ENCODE measurements around the gene KLK12. TPM values are rescaled to one million over a fixed set of nuclear protein-coding genes. Genes with fewer than 3 reads are reported as not detected.
"Not testable (repeated sequence)": the region's sequence is repeated elsewhere in the genome, so short reads cannot be mapped to it uniquely, and the experiment has no call there.

Gene KLK12
- polyA plus RNA-seq, 4 donors: 1.4 to 10.6 (median 2.7) TPM; not detected in 1

DNA sequence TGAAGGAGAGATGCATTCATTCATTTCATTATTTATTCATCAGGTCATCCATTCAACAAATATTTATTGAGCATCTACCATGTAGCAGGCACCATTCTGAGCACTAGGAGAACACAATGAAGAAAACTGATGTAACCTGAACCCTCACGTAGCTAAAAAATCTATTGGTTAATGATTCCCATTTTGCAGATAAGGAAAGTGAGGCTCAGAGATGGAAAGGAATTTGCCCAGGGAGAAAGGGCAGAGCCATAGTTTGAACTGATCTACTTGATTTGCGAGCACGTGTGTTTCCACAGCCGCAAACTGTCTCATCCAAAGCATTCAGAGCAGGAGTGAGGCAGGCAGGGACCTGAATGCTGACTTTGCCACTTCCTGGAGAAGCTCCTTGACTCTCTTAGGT is 36.1 kb downstream of the KLK12 start:
- H3K27me3 ChIP-seq (ENCODE audit: control insufficient read depth in 3 of 3, insufficient read depth in 3 of 3, low read length in 3 of 3): peaks cover 0 to 11% (median 9%) of the 10 kb centered on the region in 3 donors
- no peak for FAIRE-seq
- H3K9me3 ChIP-seq (ENCODE audit: control insufficient read depth in 2 of 2, insufficient read depth in 1 of 2, low read depth in 1 of 2, low read length in 1 of 2): peaks cover 0 to 3% of the 10 kb centered on the region in 2 donors
- no peaks in the 10 kb centered on the region for H3K36me3 ChIP-seq (ENCODE audit: control insufficient read depth in 3 of 3, insufficient read depth in 2 of 3, low read depth in 1 of 3, low read length in 3 of 3)
- H3K27ac ChIP-seq (ENCODE audit: low read depth in 1 of 3, low read length in 2 of 3): no peak overlapping the region
- H3K4me1 ChIP-seq (ENCODE audit: control insufficient read depth in 3 of 3, insufficient read depth in 2 of 3, low read depth in 1 of 3, low read length in 2 of 3): no peaks in the 10 kb centered on the region
- DNase-seq: no peak
- H3K4me3 ChIP-seq (ENCODE audit: low read depth in 1 of 3, low read length in 3 of 3): no peak overlapping the region
- 30 to 67% (median 49%) methylated on average over 4 of the region's 4 CpGs for WGBS, 3 donors

DNA sequence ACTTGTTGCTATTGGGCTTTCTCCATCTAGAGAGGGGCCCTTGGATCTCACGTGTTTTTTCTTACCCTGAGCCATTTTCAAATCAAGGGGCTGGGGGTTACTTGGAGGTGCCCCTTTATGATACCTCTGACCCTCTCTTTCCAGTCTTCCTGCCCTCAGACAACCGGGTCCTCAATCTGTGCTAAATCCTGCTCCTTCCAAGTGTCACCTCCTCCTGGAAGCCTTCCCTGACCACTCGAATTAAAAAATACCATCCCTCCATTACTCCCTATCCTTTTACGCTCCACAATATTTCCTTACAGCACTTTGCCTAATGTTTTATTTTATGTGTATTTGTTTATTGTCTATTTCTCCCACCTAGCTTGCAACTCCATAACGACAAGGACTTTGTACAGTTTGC is 36.7 kb downstream of the KLK12 start:
- FAIRE-seq (no peak), DNase-seq (no peak)
- Histone ChIP-seq H3K4me3 (ENCODE audit: low read depth in 1 of 3, low read length in 3 of 3) (no peak overlapping the region), H3K9me3 (ENCODE audit: control insufficient read depth in 2 of 2, insufficient read depth in 1 of 2, low read depth in 1 of 2, low read length in 1 of 2) (peaks cover 0 to 3% of the 10 kb centered on the region in 2 donors), H3K27ac (ENCODE audit: low read depth in 1 of 3, low read length in 2 of 3) (no peak overlapping the region), H3K4me1 (ENCODE audit: control insufficient read depth in 3 of 3, insufficient read depth in 2 of 3, low read depth in 1 of 3, low read length in 2 of 3) (no peaks in the 10 kb centered on the region), H3K27me3 (ENCODE audit: control insufficient read depth in 3 of 3, insufficient read depth in 3 of 3, low read length in 3 of 3) (peaks cover 0 to 11% (median 9%) of the 10 kb centered on the region in 3 donors), H3K36me3 (ENCODE audit: control insufficient read depth in 3 of 3, insufficient read depth in 2 of 3, low read depth in 1 of 3, low read length in 3 of 3) (no peaks in the 10 kb centered on the region)
- whole genome bisulfite sequencing, 3 donors: 58 to 65% (median 60%) methylated on average over 5 of the region's 5 CpGs

DNA sequence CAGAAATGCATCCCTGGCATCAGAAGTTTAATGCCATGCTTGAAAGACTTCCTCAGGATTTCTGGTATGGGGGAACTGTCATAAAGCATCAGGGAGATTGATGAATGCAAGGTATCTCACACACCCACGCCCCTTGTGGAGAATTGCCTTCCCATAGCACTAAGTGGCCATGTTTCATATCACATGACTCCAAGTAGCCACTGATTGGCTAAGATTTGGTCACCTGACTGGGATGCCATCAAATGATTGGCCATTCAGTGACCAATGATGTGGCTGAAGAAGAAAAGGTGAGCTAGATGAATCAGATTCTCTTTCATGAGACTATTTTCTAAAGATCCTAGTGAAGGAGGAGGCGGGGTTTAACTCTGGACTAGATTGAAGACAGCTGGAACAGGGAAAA is 40.7 kb downstream of the KLK12 start:
- FAIRE-seq: no peak
- WGBS, 3 donors: 50 to 69% (median 65%) methylated on average over 2 of the region's 2 CpGs

DNA sequence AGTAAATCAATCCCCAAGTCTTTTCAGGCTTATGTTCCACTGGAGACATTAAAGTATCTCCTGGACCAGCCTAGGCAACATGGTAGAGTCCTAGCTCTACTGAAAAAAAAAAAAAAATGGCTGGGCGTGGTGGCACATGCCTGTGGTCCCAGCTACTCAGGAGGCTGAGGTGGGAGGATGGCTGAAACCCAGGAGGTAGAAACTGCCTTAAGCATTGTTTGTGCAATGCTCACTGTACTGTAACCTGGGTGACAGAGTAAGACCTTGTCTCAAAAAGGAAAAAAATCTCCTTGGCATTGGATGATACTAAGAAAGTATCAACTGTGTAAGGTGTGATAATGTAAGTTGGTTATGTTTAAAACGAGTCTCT is 42.2 kb downstream of the KLK12 start:
- no peaks in the 10 kb centered on the region for H3K27me3 ChIP-seq (ENCODE audit: control insufficient read depth in 3 of 3, insufficient read depth in 3 of 3, low read length in 3 of 3)
- DNase-seq: no peak
- H3K27ac ChIP-seq (ENCODE audit: low read depth in 1 of 3, low read length in 2 of 3): no peak overlapping the region
- no peaks in the 10 kb centered on the region for H3K36me3 ChIP-seq (ENCODE audit: control insufficient read depth in 3 of 3, insufficient read depth in 2 of 3, low read depth in 1 of 3, low read length in 3 of 3)
- no peaks in the 10 kb centered on the region for H3K9me3 ChIP-seq (ENCODE audit: control insufficient read depth in 2 of 2, insufficient read depth in 1 of 2, low read depth in 1 of 2, low read length in 1 of 2)
- no peak for FAIRE-seq
- H3K4me3 ChIP-seq (ENCODE audit: low read depth in 1 of 3, low read length in 3 of 3): no peak overlapping the region
- 49 to 66% (median 56%) methylated on average over 2 of the region's 2 CpGs for WGBS, 3 donors
- H3K4me1 ChIP-seq (ENCODE audit: control insufficient read depth in 3 of 3, insufficient read depth in 2 of 3, low read depth in 1 of 3, low read length in 2 of 3): no peaks in the 10 kb centered on the region

More for the DNA sequence above, 40.7 kb downstream of the KLK12 start:
- Histone ChIP-seq H3K4me1 (ENCODE audit: control insufficient read depth in 3 of 3, insufficient read depth in 2 of 3, low read depth in 1 of 3, low read length in 2 of 3) (no peaks in the 10 kb centered on the region), H3K9me3 (ENCODE audit: control insufficient read depth in 2 of 2, insufficient read depth in 1 of 2, low read depth in 1 of 2, low read length in 1 of 2) (no peaks in the 10 kb centered on the region), H3K27me3 (ENCODE audit: control insufficient read depth in 3 of 3, insufficient read depth in 3 of 3, low read length in 3 of 3) (no peaks in the 10 kb centered on the region), H3K4me3 (ENCODE audit: low read depth in 1 of 3, low read length in 3 of 3) (no peak overlapping the region), H3K36me3 (ENCODE audit: control insufficient read depth in 3 of 3, insufficient read depth in 2 of 3, low read depth in 1 of 3, low read length in 3 of 3) (no peaks in the 10 kb centered on the region), H3K27ac (ENCODE audit: low read depth in 1 of 3, low read length in 2 of 3) (no peak overlapping the region)
- DNase-seq: no peak

DNA sequence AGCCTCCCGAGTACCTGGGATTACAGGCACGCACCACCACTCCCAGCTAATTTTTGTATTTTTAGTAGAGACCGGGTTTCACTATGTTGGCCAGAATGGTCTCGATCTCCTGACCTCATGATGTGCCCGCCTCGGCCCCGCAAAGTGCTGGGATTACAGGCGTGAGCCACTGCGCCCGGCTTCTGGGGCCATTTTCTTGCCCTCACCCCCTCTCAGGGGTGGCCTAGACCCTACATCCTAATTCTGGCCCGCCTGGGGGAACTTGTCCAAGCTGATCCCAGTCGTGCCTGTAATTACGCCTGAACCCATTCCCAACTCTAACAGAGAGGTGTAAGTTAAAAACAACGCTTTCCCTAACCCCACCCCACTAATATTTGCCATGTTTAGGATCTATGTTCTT is 50.4 kb downstream of the KLK12 start:
- H3K4me3 ChIP-seq (ENCODE audit: low read depth in 1 of 3, low read length in 3 of 3); FAIRE-seq; DNase-seq; H3K4me1 ChIP-seq (ENCODE audit: control insufficient read depth in 3 of 3, insufficient read depth in 2 of 3, low read depth in 1 of 3, low read length in 2 of 3); H3K27ac ChIP-seq (ENCODE audit: low read depth in 1 of 3, low read length in 2 of 3); H3K27me3 ChIP-seq (ENCODE audit: control insufficient read depth in 3 of 3, insufficient read depth in 3 of 3, low read length in 3 of 3); H3K36me3 ChIP-seq (ENCODE audit: control insufficient read depth in 3 of 3, insufficient read depth in 2 of 3, low read depth in 1 of 3, low read length in 3 of 3); H3K9me3 ChIP-seq (ENCODE audit: control insufficient read depth in 2 of 2, insufficient read depth in 1 of 2, low read depth in 1 of 2, low read length in 1 of 2): not testable (repeated sequence)
- 82 to 86% (median 83%) methylated on average over 14 of the region's 14 CpGs for WGBS, 3 donors

DNA sequence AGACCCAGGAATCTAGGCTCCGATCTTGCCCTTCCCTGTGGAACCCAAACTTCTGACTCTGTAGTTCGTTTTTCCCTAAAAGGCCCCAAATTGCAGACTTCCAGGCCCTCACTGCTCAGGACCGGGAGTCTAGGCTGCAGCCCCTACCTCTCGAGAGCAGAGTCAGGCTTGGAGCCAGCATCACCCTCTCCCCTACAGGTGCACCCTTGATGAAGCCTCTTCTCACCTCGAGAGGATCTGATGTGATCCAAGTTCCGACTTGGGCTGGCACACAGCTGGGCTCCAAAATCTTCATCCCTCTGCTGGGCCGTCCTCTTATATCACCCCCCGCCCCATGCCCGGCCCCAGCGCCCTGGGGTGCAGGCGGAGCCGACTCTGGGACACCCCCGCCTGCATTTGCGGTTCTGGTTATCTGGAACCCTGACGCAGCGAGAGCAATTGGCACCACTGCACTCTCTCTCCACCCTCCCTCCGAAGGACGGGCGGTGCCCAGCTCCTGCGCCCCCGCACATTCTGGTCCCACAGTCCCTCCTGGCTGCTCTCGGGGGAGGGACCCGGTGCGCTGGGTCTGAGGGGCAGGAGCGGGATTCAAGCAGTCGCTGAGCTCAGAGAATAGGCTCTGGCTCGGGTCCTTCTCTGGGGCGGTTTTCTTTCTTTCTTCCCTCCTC is 51.0 kb downstream of the KLK12 start, which contains the start of gene KLK7:
KLK7 (minus strand) TSS at position 293 of the 668 bp plus-strand sequence. CDS start 1,518 bp downstream, outside the sequence.
- Histone ChIP-seq H3K4me1 (ENCODE audit: control insufficient read depth in 3 of 3, insufficient read depth in 2 of 3, low read depth in 1 of 3, low read length in 2 of 3) (no peaks in the 10 kb centered on the region), H3K36me3 (ENCODE audit: control insufficient read depth in 3 of 3, insufficient read depth in 2 of 3, low read depth in 1 of 3, low read length in 3 of 3) (no peaks in the 10 kb centered on the region), H3K4me3 (ENCODE audit: low read depth in 1 of 3, low read length in 3 of 3) (no peak within 1 kb of the TSS), H3K9me3 (ENCODE audit: control insufficient read depth in 2 of 2, insufficient read depth in 1 of 2, low read depth in 1 of 2, low read length in 1 of 2) (no peaks in the 10 kb centered on the region), H3K27ac (ENCODE audit: low read depth in 1 of 3, low read length in 2 of 3) (no peak within 1 kb of the TSS), H3K27me3 (ENCODE audit: control insufficient read depth in 3 of 3, insufficient read depth in 3 of 3, low read length in 3 of 3) (peaks cover 0 to 5% (median 3%) of the 10 kb centered on the region in 3 donors)
- FAIRE-seq (no peak), DNase-seq (no peak)
- 19 to 25% (median 20%) methylated on average over 28 of the region's 28 CpGs for WGBS, 3 donors

DNA sequence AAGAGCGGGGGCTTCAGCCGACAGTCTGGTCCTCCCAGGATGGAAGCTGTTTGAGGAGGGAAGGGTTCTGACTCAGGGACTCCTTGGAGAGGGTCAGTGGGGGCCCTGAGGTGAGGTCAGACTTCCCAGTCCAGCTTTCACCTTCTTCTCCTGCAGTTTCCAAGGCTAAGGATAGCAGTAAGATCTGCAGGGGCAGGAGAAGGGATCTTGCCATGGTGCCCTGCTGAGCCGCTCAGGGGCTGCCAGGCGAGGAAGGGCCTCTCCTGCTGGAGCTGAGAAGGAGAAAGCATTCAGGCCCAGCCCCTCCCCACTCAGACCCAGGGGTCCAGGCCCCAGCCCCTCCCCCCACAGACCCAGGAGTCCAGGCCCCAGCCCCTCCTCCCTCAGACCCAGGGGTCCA is 52.6 kb downstream of the KLK12 start:
- H3K4me3 ChIP-seq (ENCODE audit: low read depth in 1 of 3, low read length in 3 of 3): no peak overlapping the region
- H3K27me3 ChIP-seq (ENCODE audit: control insufficient read depth in 3 of 3, insufficient read depth in 3 of 3, low read length in 3 of 3): peaks cover 0 to 7% (median 2%) of the 10 kb centered on the region in 3 donors
- FAIRE-seq: no peak
- DNase-seq: no peak
- H3K9me3 ChIP-seq (ENCODE audit: control insufficient read depth in 2 of 2, insufficient read depth in 1 of 2, low read depth in 1 of 2, low read length in 1 of 2): no peaks in the 10 kb centered on the region
- H3K27ac ChIP-seq (ENCODE audit: low read depth in 1 of 3, low read length in 2 of 3): no peak overlapping the region
- 71 to 87% (median 74%) methylated on average over 4 of the region's 4 CpGs for WGBS, 3 donors
- no peaks in the 10 kb centered on the region for H3K4me1 ChIP-seq (ENCODE audit: control insufficient read depth in 3 of 3, insufficient read depth in 2 of 3, low read depth in 1 of 3, low read length in 2 of 3)
- no peaks in the 10 kb centered on the region for H3K36me3 ChIP-seq (ENCODE audit: control insufficient read depth in 3 of 3, insufficient read depth in 2 of 3, low read depth in 1 of 3, low read length in 3 of 3)

DNA sequence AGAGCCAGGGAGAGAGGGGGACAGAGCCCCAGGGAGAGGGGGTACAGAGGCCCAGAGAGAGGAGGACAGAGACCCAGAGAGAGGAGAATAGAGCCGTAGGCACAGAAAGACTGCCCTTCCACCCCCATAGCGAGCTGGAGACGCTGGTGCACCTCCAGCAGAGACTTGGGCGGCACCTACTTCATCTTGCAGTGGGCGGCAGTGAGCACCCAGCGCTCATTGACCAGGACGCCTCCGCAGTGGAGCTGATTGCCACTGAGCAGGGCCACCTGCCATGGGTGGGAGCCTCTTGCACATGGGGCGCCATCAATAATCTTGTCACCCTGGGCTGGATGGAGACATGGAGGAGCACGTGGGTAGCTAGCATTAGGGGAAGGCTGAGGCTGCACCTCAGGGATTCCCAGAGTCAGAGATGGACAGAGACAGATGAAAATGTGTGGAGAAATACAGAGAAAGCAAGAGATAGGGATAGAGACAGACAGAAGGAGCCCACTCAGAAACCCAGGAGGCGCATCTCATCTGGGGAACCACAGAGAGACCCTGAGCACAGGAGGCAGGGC is 53.1 kb downstream of the KLK12 start:
- H3K4me3 ChIP-seq (ENCODE audit: low read depth in 1 of 3, low read length in 3 of 3): no peak overlapping the region
- no peaks in the 10 kb centered on the region for H3K4me1 ChIP-seq (ENCODE audit: control insufficient read depth in 3 of 3, insufficient read depth in 2 of 3, low read depth in 1 of 3, low read length in 2 of 3)
- FAIRE-seq (no peak), DNase-seq (no peak)
- H3K27me3 ChIP-seq (ENCODE audit: control insufficient read depth in 3 of 3, insufficient read depth in 3 of 3, low read length in 3 of 3): peaks cover 0 to 7% (median 2%) of the 10 kb centered on the region in 3 donors
- no peak overlapping the region for H3K27ac ChIP-seq (ENCODE audit: low read depth in 1 of 3, low read length in 2 of 3)
- WGBS, 3 donors: 46 to 65% (median 60%) methylated on average over 11 of the region's 11 CpGs
- no peaks in the 10 kb centered on the region for H3K36me3 ChIP-seq (ENCODE audit: control insufficient read depth in 3 of 3, insufficient read depth in 2 of 3, low read depth in 1 of 3, low read length in 3 of 3)
- H3K9me3 ChIP-seq (ENCODE audit: control insufficient read depth in 2 of 2, insufficient read depth in 1 of 2, low read depth in 1 of 2, low read length in 1 of 2): no peaks in the 10 kb centered on the region
